GM12873 (cell line): ENCODE data around the gene EMX1.

Experiments
- TF ChIP-seq, protein P1 (sequence below): IDR thresholded peaks from 2 replicates; pipeline ENCODE4 v1.5.1; 2012; ENCODE audit warnings: low read depth, mild to moderate bottlenecking, moderate library complexity, low read length, control low read depth; ENCODE audit not compliant: insufficient read depth; ENCODE audit errors: missing control alignments

Gene EMX1

DNA sequence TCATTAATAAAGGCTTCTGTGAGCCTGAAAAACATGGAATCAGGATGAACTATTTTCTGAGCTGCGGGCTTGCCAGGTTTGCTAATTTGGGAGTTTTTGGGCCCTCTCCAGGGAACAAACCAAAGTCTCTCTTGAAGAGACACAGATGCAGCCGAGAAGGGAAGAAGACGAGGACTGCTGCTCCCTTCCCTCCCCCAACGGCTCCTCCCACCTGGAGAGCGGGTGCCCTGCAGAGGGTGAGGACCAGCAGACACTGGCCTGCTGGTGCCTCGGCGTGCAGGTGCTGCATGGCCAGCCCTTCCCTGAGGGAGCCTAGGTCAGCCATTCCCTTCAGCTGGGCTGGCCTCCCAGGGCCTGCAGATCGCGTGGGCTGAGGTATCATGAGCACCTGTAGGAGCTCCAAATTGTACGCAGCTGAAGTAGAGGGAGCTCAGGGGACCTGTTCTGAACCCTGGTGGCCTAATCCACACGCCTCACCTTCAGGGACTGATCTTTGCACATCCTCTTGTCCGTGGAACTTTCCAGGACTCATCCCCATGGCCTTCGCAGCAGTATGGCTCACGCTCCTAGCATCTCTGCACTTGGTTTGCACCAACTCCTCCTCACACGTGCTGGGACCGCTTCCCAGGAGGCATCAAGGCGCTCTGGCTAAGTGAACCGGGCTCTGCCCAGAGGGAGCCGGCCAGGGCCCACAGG is 19.5 kb downstream of the EMX1 start:
- TF ChIP-seq, protein P1, sequence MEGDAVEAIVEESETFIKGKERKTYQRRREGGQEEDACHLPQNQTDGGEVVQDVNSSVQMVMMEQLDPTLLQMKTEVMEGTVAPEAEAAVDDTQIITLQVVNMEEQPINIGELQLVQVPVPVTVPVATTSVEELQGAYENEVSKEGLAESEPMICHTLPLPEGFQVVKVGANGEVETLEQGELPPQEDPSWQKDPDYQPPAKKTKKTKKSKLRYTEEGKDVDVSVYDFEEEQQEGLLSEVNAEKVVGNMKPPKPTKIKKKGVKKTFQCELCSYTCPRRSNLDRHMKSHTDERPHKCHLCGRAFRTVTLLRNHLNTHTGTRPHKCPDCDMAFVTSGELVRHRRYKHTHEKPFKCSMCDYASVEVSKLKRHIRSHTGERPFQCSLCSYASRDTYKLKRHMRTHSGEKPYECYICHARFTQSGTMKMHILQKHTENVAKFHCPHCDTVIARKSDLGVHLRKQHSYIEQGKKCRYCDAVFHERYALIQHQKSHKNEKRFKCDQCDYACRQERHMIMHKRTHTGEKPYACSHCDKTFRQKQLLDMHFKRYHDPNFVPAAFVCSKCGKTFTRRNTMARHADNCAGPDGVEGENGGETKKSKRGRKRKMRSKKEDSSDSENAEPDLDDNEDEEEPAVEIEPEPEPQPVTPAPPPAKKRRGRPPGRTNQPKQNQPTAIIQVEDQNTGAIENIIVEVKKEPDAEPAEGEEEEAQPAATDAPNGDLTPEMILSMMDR, result no peak

DNA sequence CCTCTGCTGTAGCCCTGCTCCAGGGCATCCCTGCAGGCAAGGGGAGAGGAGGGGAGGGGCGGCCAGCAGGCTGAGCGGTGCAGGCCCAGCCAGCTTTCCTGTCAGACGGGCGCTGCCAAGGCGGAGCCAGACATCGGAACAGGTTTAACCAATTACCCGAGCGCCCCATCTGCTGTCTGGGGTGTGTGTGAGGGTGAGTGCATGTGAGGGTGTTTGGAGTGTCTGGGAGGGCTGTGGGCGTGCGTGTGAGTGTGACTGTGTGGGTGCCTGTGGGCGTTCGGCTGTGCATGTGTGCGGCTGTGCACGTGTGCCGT is 20.0 kb downstream of the EMX1 start:
- TF ChIP-seq, protein P1, result no peak

DNA sequence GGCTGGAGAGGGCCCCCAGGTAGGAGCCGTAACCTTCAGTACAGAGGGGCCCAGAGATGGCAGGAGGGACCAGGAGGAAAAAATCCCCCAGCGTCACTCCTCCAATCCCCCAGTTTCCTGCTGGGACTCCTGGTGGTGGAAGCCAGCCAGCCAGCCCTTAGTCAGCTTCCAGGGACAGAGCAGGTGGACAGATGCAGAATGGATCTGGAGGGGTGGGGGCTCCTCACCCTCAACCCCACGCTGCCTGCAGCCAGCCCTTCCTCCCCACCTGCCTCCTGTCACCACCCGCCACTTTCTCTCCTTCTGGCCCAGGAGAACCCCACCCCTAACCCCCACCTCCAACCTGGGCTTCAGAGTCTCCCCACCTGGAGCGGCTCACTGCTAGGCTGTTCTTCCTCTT is 21.1 kb downstream of the EMX1 start:
- TF ChIP-seq, protein P1, result no peak

DNA sequence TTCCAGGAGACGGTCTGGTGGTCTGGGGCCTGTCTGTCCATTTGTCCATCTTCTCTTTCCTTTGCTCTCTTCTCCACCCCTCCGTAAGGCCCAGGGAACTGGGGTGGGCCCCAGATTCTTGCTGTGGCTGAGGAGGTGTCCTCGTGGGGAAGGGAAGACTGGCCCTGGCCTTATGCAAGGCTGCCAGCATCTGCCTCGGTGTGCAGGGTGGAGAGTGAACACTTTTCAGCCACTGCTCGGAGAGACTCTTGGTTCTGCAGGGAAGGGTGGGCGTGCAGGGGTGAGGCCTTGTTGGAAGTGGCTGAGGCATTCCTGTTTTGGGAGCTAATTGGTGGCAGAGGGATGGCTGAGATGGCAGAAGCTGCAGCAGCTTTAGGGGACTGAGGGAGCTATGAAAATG is 23.0 kb downstream of the EMX1 start:
- TF ChIP-seq, protein P1, result no peak

DNA sequence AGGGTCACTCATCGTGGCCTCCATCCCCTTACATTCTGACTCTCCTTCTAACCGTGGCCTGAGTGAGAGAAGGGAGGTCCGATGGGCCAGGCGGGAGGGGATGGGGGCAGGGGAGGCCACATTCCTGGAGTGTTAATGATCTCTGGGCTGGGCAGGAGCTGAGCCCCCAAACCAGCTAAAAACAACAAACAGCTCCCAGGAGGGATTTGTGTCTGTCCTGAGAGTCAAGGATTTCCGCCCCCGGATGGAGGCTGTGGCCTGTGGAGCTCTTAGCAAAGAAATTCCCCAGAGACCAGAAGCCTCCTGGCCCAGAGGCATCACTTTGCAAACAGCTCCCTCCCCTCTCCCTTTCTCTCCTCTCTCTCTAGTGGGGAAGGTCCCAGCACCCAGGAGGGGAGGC is 23.5 kb downstream of the EMX1 start:
- TF ChIP-seq, protein P1, result no peak

DNA sequence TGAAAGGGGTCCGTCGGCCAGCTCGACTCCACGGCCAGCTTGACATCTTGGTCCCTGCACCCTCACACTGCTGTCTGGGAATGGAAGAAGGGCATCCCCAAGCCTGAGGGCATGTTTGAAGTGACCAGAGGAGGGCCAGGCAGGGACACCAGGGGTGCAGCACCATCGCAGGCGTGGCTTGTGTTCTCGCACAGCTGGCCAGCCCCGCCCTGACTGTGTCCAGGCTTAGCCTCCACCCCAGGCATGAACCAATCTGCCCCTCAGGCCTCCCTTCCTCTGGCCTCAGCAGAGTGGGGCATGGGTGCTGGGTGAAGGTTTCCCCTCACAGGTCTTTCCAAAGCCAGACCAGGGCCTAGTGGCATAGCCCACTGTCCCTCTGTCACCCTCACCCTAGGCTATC is 25.0 kb downstream of the EMX1 start:
- TF ChIP-seq, protein P1, result no peak

DNA sequence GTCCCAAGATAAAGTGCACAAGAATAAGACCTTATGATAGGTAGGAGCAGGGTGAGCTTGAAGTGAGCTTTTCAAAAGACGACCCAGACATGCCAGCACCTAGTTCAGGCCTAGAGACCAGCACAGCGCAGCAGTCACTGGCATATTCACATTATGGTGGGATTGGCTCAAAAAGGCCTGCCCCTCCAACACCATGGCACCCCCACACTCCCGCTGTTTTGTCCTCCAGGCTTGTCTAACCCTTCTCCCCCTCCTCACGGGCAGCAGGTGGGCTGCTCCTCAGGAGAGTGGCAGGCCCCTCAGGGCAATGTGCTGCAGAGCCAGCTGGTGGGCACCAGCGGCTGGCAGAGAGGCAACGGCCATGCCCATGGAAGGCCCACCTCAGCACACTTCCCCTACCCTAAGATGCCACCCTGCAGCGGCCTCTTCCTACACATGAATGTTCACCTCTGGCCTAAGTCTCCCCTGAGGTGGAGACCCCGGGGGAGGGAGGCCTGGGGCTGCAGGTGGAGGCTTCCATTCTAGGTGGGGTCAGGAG is 25.6 kb downstream of the EMX1 start:
- TF ChIP-seq, protein P1, result no peak
